HG02970 (cell line): ENCODE measurements around the gene TNIK.

Source experiments
- ATAC-seq: cut with Tn5 transposase; IDR thresholded peaks from one replicate; pipeline ENCODE4 v1.9.1; 2021; ENCODE audit warnings: mild to moderate bottlenecking, moderate library complexity, moderate number of reproducible peaks; ENCODE audit not compliant: unreplicated experiment, low FRiP score

TNIK gene

GRCh38 chr3:171077261-171077660, 382.9 kb downstream of the TNIK start:
- no peak for ATAC-seq

GRCh38 chr3:171072432-171072831, 387.8 kb downstream of the TNIK start:
- no peak for ATAC-seq

- no peak for ATAC-seq
Measured at GRCh38 chr3:171068658-171069057, 391.5 kb downstream of the TNIK start.

- ATAC-seq = no peak
Measured at GRCh38 chr3:171066206-171066605, 394.0 kb downstream of the TNIK start.

GRCh38 chr3:171065732-171066131, 394.5 kb downstream of the TNIK start:
- ATAC-seq = no peak

GRCh38 chr3:171064461-171064860, 395.7 kb downstream of the TNIK start:
- ATAC-seq = no peak

- no peak for ATAC-seq
Measured at GRCh38 chr3:171061749-171062148, 398.5 kb downstream of the TNIK start.

- no peak for ATAC-seq
Measured at GRCh38 chr3:171059978-171060377, 400.2 kb downstream of the TNIK start.

- no peak for ATAC-seq
Measured at GRCh38 chr3:171058873-171059603, 401.2 kb downstream of the TNIK start.

GRCh38 chr3:171058058-171058457, 402.1 kb downstream of the TNIK start:
- ATAC-seq = no peak

- ATAC-seq = no peak
Measured at GRCh38 chr3:171057072-171057471, 403.1 kb downstream of the TNIK start.

GRCh38 chr3:171056528-171056927, 403.7 kb downstream of the TNIK start:
- no peak for ATAC-seq

GRCh38 chr3:171055336-171056178, 404.6 kb downstream of the TNIK start:
- no peak for ATAC-seq

GRCh38 chr3:171054921-171055320, 405.3 kb downstream of the TNIK start:
- ATAC-seq = no peak

GRCh38 chr3:171054231-171054630, 406.0 kb downstream of the TNIK start:
- ATAC-seq = no peak

- no peak for ATAC-seq
Measured at GRCh38 chr3:171049861-171050444, 410.3 kb downstream of the TNIK start.

GRCh38 chr3:171046760-171047159, 413.4 kb downstream of the TNIK start:
- no peak for ATAC-seq

- no peak for ATAC-seq
Measured at GRCh38 chr3:171044835-171045793, 415.1 kb downstream of the TNIK start.

GRCh38 chr3:171044384-171044783, 415.8 kb downstream of the TNIK start:
- no peak for ATAC-seq

- no peak for ATAC-seq
Measured at GRCh38 chr3:171039674-171040073, 420.5 kb downstream of the TNIK start.
